Activated naive CD8-positive, alpha-beta T cell (primary cell): ENCODE data around the gene ELMO1.

Experiments used
- H3K27ac Mint-ChIP-seq: one replicate; pipeline ENCODE4 v1.8.0; 2021; ENCODE audit warnings: mixed read lengths
- H3K27me3 Mint-ChIP-seq: one replicate; pipeline ENCODE4 v1.8.0; 2021; ENCODE audit warnings: mixed read lengths
- H3K36me3 Mint-ChIP-seq: one replicate; pipeline ENCODE4 v1.8.0; 2021; ENCODE audit warnings: mixed read lengths
- H3K4me1 Mint-ChIP-seq: one replicate; pipeline ENCODE4 v1.8.0; 2021; ENCODE audit warnings: low read depth, mixed read lengths
- H3K4me3 Mint-ChIP-seq: one replicate; pipeline ENCODE4 v1.8.0; 2021; ENCODE audit warnings: mild to moderate bottlenecking, mixed read lengths
- H3K9me3 Mint-ChIP-seq: one replicate; pipeline ENCODE4 v1.8.0; 2021; ENCODE audit warnings: low read depth, mixed read lengths

The ELMO1 gene

GRCh38 chr7:37113661-37114355 is 334.9 kb downstream of the ELMO1 start:
- no peak overlapping the region for H3K27ac Mint-ChIP-seq
- H3K27me3 Mint-ChIP-seq, result no peaks in the 10 kb centered on the region
- H3K9me3 Mint-ChIP-seq, result no peaks in the 10 kb centered on the region
- H3K4me1 Mint-ChIP-seq, result peaks cover 62% of the 10 kb centered on the region
- H3K36me3 Mint-ChIP-seq, result peaks cover 20% of the 10 kb centered on the region
- H3K4me3 Mint-ChIP-seq, result no peak overlapping the region

DNA sequence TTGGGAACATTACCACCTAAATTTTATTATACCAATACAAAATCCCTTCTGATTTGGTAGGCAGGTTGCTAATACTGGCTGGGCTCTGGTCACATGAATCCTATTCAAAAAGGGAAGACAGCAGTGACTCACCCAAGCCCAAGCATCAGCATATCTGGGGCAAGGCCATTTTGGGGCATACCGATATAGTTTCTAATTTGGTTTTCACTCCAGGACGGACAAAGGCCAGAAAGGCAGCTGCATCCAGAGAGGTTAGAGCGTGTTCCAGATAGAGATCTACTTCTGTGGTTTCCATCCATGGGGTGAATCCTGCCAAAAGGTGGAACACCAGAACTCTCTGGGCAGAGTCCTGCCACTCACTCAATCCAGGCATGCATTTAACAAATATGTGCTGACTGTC is 335.8 kb downstream of the ELMO1 start:
- Mint-ChIP-seq H3K4me3 (no peak overlapping the region), H3K27me3 (no peaks in the 10 kb centered on the region), H3K4me1 (peaks cover 60% of the 10 kb centered on the region), H3K36me3 (peaks cover 28% of the 10 kb centered on the region), H3K9me3 (no peaks in the 10 kb centered on the region), H3K27ac (no peak overlapping the region)

DNA sequence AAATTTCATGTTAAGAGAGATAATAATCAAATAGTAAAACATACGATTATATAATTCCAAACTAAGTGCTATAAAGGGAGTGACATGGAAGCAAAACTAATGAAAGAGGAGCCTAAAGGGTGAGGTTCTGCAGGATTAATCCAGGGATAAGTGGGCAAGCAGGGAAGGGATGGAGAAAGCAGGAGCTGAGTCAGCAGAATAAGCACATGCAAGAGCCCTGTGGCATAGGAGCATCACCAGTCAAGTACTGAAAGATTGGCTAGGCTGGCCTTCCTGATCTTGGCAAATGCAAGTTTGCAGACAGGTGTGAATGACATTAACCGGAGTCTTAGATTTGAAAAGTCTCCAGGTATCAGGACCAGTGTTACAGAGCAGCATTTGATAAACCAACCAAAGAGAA is 336.4 kb downstream of the ELMO1 start:
- Mint-ChIP-seq H3K27ac (no peak overlapping the region), H3K27me3 (no peaks in the 10 kb centered on the region), H3K36me3 (peaks cover 32% of the 10 kb centered on the region), H3K4me1 (peaks cover 59% of the 10 kb centered on the region), H3K9me3 (no peaks in the 10 kb centered on the region), H3K4me3 (no peak overlapping the region)

GRCh38 chr7:37111459-37111858 is 337.2 kb downstream of the ELMO1 start:
- Mint-ChIP-seq H3K4me1 (peaks cover 55% of the 10 kb centered on the region), H3K27ac (no peak overlapping the region), H3K36me3 (peaks cover 39% of the 10 kb centered on the region), H3K27me3 (no peaks in the 10 kb centered on the region), H3K9me3 (no peaks in the 10 kb centered on the region), H3K4me3 (no peak overlapping the region)

- no peaks in the 10 kb centered on the region for H3K9me3 Mint-ChIP-seq
- H3K36me3 Mint-ChIP-seq, result peaks cover 40% of the 10 kb centered on the region
- H3K4me1 Mint-ChIP-seq, result peaks cover 49% of the 10 kb centered on the region
- H3K27ac Mint-ChIP-seq, result peak overlapping the region; percentile 69
- H3K4me3 Mint-ChIP-seq, result no peak overlapping the region
- no peaks in the 10 kb centered on the region for H3K27me3 Mint-ChIP-seq
Observed at GRCh38 chr7:37110660-37111424, 337.8 kb downstream of the ELMO1 start.

DNA sequence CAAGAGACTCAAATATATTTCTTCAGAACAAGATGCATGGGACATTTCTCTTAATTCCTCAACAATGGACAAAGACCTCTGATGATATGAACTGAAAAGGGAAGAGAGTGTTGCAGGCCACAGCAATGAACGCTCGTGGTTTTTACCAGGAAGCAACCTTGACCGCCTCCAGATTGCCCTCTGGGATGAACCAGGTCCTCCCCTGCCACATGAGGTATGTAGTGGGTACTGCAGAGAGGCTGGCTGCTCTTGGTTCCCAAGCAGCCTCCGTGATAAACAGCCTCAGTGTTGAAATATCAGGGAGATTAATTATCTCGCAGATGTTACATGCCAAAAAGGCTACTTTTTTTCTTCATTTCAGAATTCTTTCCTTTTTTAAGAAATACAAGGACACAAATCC is 338.8 kb downstream of the ELMO1 start:
- no peak overlapping the region for H3K4me3 Mint-ChIP-seq
- H3K9me3 Mint-ChIP-seq, result no peaks in the 10 kb centered on the region
- H3K4me1 Mint-ChIP-seq, result peaks cover 45% of the 10 kb centered on the region
- H3K27me3 Mint-ChIP-seq, result no peaks in the 10 kb centered on the region
- peaks cover 42% of the 10 kb centered on the region for H3K36me3 Mint-ChIP-seq
- H3K27ac Mint-ChIP-seq, result no peak overlapping the region

DNA sequence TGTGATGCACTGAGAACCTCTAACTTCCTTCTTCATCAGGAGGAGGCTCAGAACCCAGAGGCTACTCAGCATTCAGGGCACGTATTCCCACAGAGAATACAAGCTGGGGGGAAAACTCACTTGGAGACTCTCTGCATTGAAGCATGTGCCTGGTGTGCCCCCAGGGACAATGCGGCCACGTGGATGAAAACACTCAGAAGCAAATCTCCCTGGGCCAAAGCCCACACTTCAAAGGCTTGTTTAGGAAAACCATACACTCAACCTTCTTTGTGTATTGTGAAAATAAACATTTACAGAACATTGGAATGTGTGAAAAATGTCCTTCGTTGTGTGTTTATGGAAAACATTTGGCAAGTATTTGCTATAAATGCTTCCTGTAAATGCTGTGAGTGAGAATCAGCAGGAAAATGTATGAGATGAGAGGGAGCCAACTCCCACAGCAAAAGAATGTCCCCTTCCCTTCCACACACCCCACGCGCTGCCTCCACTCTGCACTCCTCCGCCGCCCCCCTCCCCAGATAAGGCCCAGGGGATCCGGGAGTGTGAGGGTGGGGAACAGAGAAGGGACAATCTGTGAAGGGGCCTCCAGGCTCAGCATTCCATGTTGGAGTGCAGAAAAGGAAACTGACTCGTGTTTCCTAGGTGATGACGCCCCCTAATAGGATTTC is 339.5 kb downstream of the ELMO1 start:
- Mint-ChIP-seq H3K4me1 (peaks cover 49% of the 10 kb centered on the region), H3K4me3 (no peak overlapping the region), H3K27me3 (no peaks in the 10 kb centered on the region), H3K9me3 (no peaks in the 10 kb centered on the region), H3K27ac (no peak overlapping the region), H3K36me3 (peaks cover 42% of the 10 kb centered on the region)

GRCh38 chr7:37108615-37109014 is 340.0 kb downstream of the ELMO1 start:
- peaks cover 39% of the 10 kb centered on the region for H3K36me3 Mint-ChIP-seq
- H3K9me3 Mint-ChIP-seq, result no peaks in the 10 kb centered on the region
- no peaks in the 10 kb centered on the region for H3K27me3 Mint-ChIP-seq
- H3K4me1 Mint-ChIP-seq, result peaks cover 51% of the 10 kb centered on the region
- no peak overlapping the region for H3K4me3 Mint-ChIP-seq
- H3K27ac Mint-ChIP-seq, result no peak overlapping the region

GRCh38 chr7:37107047-37107750 is 341.5 kb downstream of the ELMO1 start:
- no peak overlapping the region for H3K4me3 Mint-ChIP-seq
- no peaks in the 10 kb centered on the region for H3K27me3 Mint-ChIP-seq
- no peaks in the 10 kb centered on the region for H3K9me3 Mint-ChIP-seq
- H3K4me1 Mint-ChIP-seq, result peaks cover 58% of the 10 kb centered on the region
- H3K27ac Mint-ChIP-seq, result no peak overlapping the region
- H3K36me3 Mint-ChIP-seq, result peaks cover 31% of the 10 kb centered on the region

- H3K9me3 Mint-ChIP-seq, result no peaks in the 10 kb centered on the region
- H3K27me3 Mint-ChIP-seq, result no peaks in the 10 kb centered on the region
- H3K27ac Mint-ChIP-seq, result no peak overlapping the region
- peaks cover 63% of the 10 kb centered on the region for H3K4me1 Mint-ChIP-seq
- peaks cover 27% of the 10 kb centered on the region for H3K36me3 Mint-ChIP-seq
- H3K4me3 Mint-ChIP-seq, result no peak overlapping the region
Observed at GRCh38 chr7:37105762-37106161, 342.9 kb downstream of the ELMO1 start.

GRCh38 chr7:37104822-37105518 is 343.7 kb downstream of the ELMO1 start:
- H3K27me3 Mint-ChIP-seq, result no peaks in the 10 kb centered on the region
- H3K27ac Mint-ChIP-seq, result no peak overlapping the region
- H3K9me3 Mint-ChIP-seq, result no peaks in the 10 kb centered on the region
- no peak overlapping the region for H3K4me3 Mint-ChIP-seq
- H3K4me1 Mint-ChIP-seq, result peaks cover 68% of the 10 kb centered on the region
- peaks cover 30% of the 10 kb centered on the region for H3K36me3 Mint-ChIP-seq

DNA sequence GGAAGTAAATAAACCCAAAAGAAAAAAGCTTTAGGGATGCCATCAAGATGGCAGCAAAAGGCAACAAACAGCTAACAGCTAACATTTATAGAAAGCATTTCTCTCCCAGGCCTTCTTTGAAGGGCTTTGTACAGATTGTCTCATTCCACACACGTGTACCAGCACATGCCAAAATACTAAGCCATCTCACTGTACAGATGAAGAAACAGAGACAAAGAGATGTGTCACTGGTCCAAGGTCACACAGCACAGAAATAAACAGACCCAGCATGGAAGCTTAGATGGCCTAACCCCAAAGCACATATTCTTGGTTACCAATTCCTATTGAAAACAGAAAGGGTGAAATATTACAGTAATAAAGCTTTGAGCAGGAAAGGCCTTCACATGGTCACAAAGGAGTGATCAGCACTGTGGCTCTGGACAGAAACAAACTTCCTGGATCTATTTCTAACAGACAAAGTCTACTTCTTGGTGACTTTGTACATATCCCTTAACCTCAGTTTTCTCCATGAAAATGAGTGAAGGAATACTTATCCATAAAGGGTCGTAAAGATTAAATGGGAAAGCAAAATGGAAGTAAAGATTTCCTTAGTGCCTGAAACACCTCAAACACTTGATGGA is 346.0 kb downstream of the ELMO1 start:
- Mint-ChIP-seq H3K9me3 (no peaks in the 10 kb centered on the region), H3K4me1 (peaks cover 58% of the 10 kb centered on the region), H3K4me3 (no peak overlapping the region), H3K27me3 (no peaks in the 10 kb centered on the region), H3K27ac (no peak overlapping the region), H3K36me3 (peaks cover 19% of the 10 kb centered on the region)

DNA sequence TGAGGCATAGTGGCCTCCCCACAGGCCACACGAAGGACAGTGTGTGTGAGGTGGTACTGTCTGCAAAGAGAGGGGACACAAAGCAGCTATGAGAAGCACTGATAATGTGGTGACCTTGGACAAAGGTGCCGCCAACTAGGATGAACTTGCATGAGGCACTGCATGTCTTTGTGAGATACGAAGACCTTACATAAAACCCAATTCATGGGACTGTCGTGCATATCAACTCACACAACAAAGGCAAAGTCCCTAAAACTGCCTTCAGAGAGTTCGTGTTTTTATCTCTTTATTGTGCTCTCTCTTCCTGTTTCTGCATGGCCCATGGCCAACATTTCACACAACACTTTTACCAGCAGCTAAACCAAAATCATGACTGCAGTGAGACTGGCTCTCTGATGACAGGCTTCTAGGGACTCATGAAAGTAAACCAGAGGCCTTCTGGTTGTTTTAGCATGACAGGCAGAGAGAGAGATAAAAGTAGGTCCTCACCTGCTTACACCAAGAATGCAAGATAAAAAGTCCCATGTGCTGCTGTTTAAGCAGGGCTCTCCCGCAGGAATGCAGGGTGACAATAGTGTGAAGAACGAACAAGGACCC is 347.8 kb downstream of the ELMO1 start:
- Mint-ChIP-seq H3K9me3 (no peaks in the 10 kb centered on the region), H3K4me3 (no peak overlapping the region)

GRCh38 chr7:37098762-37099161 is 349.9 kb downstream of the ELMO1 start:
- H3K27me3 Mint-ChIP-seq, result no peaks in the 10 kb centered on the region
- peaks cover 32% of the 10 kb centered on the region for H3K36me3 Mint-ChIP-seq
- H3K4me3 Mint-ChIP-seq, result no peak overlapping the region
- H3K27ac Mint-ChIP-seq, result no peak overlapping the region
- peaks cover 43% of the 10 kb centered on the region for H3K4me1 Mint-ChIP-seq
- H3K9me3 Mint-ChIP-seq, result no peaks in the 10 kb centered on the region

More for the DNA sequence above, 347.8 kb downstream of the ELMO1 start:
- peak overlapping the region; percentile 2 for H3K27ac Mint-ChIP-seq
- H3K36me3 Mint-ChIP-seq, result peaks cover 15% of the 10 kb centered on the region
- H3K27me3 Mint-ChIP-seq, result no peaks in the 10 kb centered on the region
- peaks cover 53% of the 10 kb centered on the region for H3K4me1 Mint-ChIP-seq
